Tibial artery (tissue), 4 donors: ENCODE results near the gene GLS.

Source experiments
- DNase-seq, 2 donors: peaks; one replicate each; pipeline ENCODE4 v3.0.0-alpha.2; 2019
- H3K27ac ChIP-seq, 2 donors: fragments of 200-600 bp; sonication (generic) in 1 of 2; 1 replicate in 1 of 2; 2 replicates in 1 of 2; pipeline ENCODE4 v1.5.1; 2018 to 2019; ENCODE audit warnings: mild to moderate bottlenecking in 1 of 2
- H3K27me3 ChIP-seq, 2 donors: fragments of 200-600 bp; sonication (generic) in 1 of 2; one replicate each; pipeline versions ENCODE4 v1.5.1 to v1.6.0; 2016 to 2019
- H3K36me3 ChIP-seq, 3 donors: fragments of 200-600 bp; sonication (generic) in 2 of 3; one replicate each; pipeline ENCODE4 v1.5.1; 2016 to 2019; ENCODE audit warnings: mild to moderate bottlenecking in 2 of 3
- H3K4me1 ChIP-seq, 4 donors: fragments of 200-600 bp; sonication (generic) in 2 of 4; 1 replicate in 3 of 4; 2 replicates in 1 of 4; pipeline ENCODE4 v1.5.1; 2016 to 2019
- H3K4me3 ChIP-seq, 2 donors: fragments of 200-600 bp; sonication (generic) in 1 of 2; 1 replicate in 1 of 2; 2 replicates in 1 of 2; pipeline ENCODE4 v1.5.1; 2018 to 2019; ENCODE audit warnings: mild to moderate bottlenecking in 2 of 2
- H3K9me3 ChIP-seq, 3 donors: fragments of 200-600 bp; sonication (generic) in 1 of 3; one replicate each; pipeline ENCODE4 v1.5.1; 2016 to 2019
- CTCF ChIP-seq, 2 experiments: fragments of 200-600 bp in 1 of 2; fragments of 450-650 bp in 1 of 2; IDR thresholded peaks; one replicate each; pipeline ENCODE4 v1.5.1; 2017 to 2019; ENCODE audit warnings: antibody characterized with exemption in 2 of 2, mild to moderate bottlenecking in 1 of 2, moderate library complexity in 1 of 2
- intact Hi-C: fragments of 100-400 bp; cut with DNase I; formaldehyde crosslinking; loops from one replicate; pipeline ENCODE4 v1.15.0; 2023; ENCODE audit warnings: low total_unique reads

GLS gene

GRCh38 chr2:190876631-190877030, 4.0 kb upstream of the GLS start:
- peaks cover 0 to 47% (median 2%) of the 10 kb centered on the region in 4 donors for H3K4me1 ChIP-seq
- H3K27ac ChIP-seq, result peak overlapping the region in 1 of 2 donors; percentile 95
- no peaks in the 10 kb centered on the region for H3K36me3 ChIP-seq
- H3K9me3 ChIP-seq, result no peaks in the 10 kb centered on the region
- H3K27me3 ChIP-seq, result no peaks in the 10 kb centered on the region
- no peak for DNase-seq
- intact Hi-C loops, result no loop called here
- H3K4me3 ChIP-seq, result no peak overlapping the region
- no peak for TF ChIP-seq CTCF (IDR thresholded peaks at IDR 0.05)

- no peaks in the 10 kb centered on the region for H3K36me3 ChIP-seq
- no peaks in the 10 kb centered on the region for H3K27me3 ChIP-seq
- no peak for TF ChIP-seq CTCF (IDR thresholded peaks at IDR 0.05)
- H3K4me1 ChIP-seq, result peaks cover 0 to 41% (median 2%) of the 10 kb centered on the region in 4 donors
- no peak overlapping the region for H3K4me3 ChIP-seq
- H3K9me3 ChIP-seq, result no peaks in the 10 kb centered on the region
- no peak for DNase-seq
- H3K27ac ChIP-seq, result peak overlapping the region; percentile 95 to 97
- intact Hi-C loops, result no loop called here
Observed at GRCh38 chr2:190877436-190877835, 3.2 kb upstream of the GLS start.

GRCh38 chr2:190879474-190880377, 895 bp upstream of the GLS start:
- H3K27ac ChIP-seq, result peak overlapping the region; percentile 95 to 97
- intact Hi-C loops, result loop anchor here (10.0 kb wide), 1 partner anchor 505 kb away; no protein-coding TSS in a partner anchor
- H3K36me3 ChIP-seq, result no peaks in the 10 kb centered on the region
- no peaks in the 10 kb centered on the region for H3K27me3 ChIP-seq
- H3K4me1 ChIP-seq, result peaks cover 0 to 45% (median 2%) of the 10 kb centered on the region in 4 donors
- no peak for DNase-seq
- H3K9me3 ChIP-seq, result no peaks in the 10 kb centered on the region
- no peak for TF ChIP-seq CTCF (IDR thresholded peaks at IDR 0.05)
- peak overlapping the region; percentile 83 to 91 for H3K4me3 ChIP-seq

- Histone ChIP-seq H3K9me3 (no peaks in the 10 kb centered on the region), H3K27me3 (no peaks in the 10 kb centered on the region), H3K4me3 (peak overlapping the region; percentile 83 to 91), H3K36me3 (no peaks in the 10 kb centered on the region), H3K4me1 (peaks cover 0 to 50% (median 5%) of the 10 kb centered on the region in 4 donors), H3K27ac (peak overlapping the region; percentile 95 to 97)
- DNase-seq, result peak; percentile 53 to 70
- intact Hi-C loops, result loop anchor here (10.0 kb wide), 1 partner anchor 504 kb away; no protein-coding TSS in a partner anchor
- no peak for TF ChIP-seq CTCF (IDR thresholded peaks at IDR 0.05)
Observed at GRCh38 chr2:190881084-190881597, 520 bp downstream of the GLS start.

GRCh38 chr2:190881598-190882410, 1.2 kb downstream of the GLS start:
- Histone ChIP-seq H3K27me3 (no peaks in the 10 kb centered on the region), H3K27ac (peak overlapping the region; percentile 95 to 97), H3K4me1 (peaks cover 0 to 50% (median 7%) of the 10 kb centered on the region in 4 donors), H3K9me3 (no peaks in the 10 kb centered on the region), H3K36me3 (no peaks in the 10 kb centered on the region), H3K4me3 (peak overlapping the region; percentile 83 to 91)
- intact Hi-C loops, result loop anchor here (10.0 kb wide), 1 partner anchor 503 kb away; no protein-coding TSS in a partner anchor
- no peak for TF ChIP-seq CTCF (IDR thresholded peaks at IDR 0.05)
- peak; percentile 72 to 81 for DNase-seq
